Kidney glomerular epithelial cell (primary cell): ENCODE measurements around the gene ALK.

Source experiments
- DNase-seq: peaks from one replicate; lab custom pipeline; 2025; lab: John Stamatoyannopoulos, UW

The ALK gene

DNA sequence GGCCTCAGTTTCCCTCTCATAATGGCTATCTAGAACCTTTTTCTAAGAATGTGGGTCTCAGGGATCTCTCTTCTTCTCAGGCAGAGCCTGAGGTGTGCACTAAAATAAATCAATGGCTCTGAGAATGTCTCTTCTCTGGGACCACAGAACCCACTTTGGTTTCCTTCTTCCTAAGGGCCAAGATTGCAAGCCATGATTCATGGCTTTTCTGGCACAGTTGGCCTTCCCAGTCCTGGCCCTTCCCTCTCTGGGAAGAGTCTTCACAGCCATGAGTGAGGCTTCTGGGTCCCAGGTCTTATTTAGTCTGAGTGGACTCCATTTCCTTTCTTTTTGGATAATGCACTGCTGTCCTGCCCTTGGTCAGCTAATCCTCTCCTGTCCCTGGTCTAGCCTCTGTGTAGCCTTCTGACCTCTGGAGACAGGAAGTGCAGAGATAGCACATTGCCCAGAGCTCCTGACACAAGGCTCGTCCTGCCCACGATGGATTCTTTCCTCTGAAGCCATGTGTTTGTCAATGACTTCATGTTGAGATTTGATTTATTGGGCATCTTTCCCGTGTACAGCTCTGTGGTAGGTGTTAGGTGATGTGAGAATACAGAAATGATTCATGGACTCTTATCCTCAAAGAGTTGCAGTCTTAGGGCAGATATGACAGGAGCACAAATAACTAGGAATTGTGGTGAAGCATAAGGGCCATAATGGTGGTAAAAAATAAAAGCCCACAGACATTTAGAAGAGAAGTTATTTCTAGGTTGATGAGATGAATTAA is 561.2 kb downstream of the ALK start:
- DNase-seq, result no peak

DNA sequence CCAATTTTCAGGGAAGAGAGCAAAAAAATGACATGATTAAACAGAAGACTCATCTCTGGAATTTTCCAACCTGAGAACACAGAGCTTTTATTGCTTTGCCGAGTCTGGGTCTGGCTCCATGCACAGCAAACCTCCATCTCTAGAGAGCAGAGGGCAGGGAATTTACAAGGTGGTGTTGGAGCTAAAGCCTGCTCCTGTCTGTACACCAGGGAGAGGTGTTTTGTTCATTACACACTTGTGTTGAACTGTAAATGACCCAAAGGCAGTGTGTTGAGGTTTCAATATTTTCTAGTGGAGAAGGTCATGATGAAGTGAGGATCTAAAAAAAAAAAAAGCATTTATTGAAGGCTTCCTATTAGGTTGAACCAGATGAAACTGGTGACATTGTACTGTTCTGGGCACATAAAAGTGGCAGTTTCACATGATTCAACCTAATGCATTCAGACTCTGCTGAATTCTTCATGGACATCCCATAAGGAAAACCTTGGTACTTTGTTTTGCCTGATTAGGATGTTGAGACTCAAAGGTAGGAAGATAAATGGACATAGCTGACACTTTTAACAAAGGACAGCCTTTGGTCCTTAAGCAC is 567.9 kb downstream of the ALK start:
- DNase-seq, result no peak

- DNase-seq, result no peak
These were observed 569.3 kb downstream of the ALK start for GRCh38 chr2:29351916-29352591.

DNA sequence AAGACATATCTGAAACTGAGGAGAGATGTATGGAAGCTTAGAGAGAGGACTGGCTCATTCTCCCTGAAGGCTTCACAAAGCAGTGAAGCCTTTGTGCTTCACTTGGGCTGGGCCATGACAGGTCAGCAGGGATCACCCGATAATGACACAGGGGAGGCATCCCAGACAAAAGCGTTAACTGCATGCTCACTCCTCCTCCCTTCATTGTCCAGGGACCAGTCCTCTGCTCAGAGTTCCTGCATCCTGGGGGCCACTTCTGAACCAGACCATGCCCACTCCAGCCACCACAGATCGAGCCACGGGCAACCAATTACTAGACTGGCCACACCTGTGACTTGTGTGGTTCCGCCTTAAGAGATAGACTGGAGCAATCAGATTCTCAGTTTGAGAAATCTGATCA is 570.1 kb downstream of the ALK start:
- no peak for DNase-seq

- DNase-seq, result no peak
These were observed 571.9 kb downstream of the ALK start for GRCh38 chr2:29349316-29350030.

- no peak for DNase-seq
These were observed 573.5 kb downstream of the ALK start for GRCh38 chr2:29347774-29348461.

DNA sequence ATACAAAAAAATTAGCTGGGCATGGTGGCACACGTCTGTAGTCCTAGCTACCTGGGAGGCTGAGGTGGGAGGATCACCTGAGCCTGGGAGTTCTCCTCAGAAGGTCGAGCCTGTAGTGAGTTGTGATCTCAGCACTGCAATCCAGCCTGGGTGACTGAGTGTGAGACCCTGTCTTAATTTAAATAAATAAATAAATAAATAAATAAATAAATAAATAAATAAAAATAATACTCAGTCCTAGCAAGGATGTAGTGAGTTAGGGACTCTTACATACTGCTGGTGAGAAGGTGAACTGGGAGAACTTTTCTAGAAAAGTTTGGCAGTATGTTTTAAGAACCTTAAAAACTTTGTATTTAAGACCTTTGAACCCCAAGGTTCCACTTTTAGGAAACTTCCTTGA is 576.1 kb downstream of the ALK start:
- no peak for DNase-seq

GRCh38 chr2:29343830-29344229 is 577.6 kb downstream of the ALK start:
- no peak for DNase-seq

- no peak for DNase-seq
These were observed 584.8 kb downstream of the ALK start for GRCh38 chr2:29336341-29337241.

GRCh38 chr2:29335396-29335795 is 586.0 kb downstream of the ALK start:
- no peak for DNase-seq

GRCh38 chr2:29334706-29335105 is 586.7 kb downstream of the ALK start:
- DNase-seq, result no peak

- DNase-seq, result no peak
These were observed 588.8 kb downstream of the ALK start for GRCh38 chr2:29332540-29332939.

GRCh38 chr2:29329899-29330298 is 591.5 kb downstream of the ALK start:
- DNase-seq, result no peak

- DNase-seq, result no peak
These were observed 594.5 kb downstream of the ALK start for GRCh38 chr2:29326926-29327325.

DNA sequence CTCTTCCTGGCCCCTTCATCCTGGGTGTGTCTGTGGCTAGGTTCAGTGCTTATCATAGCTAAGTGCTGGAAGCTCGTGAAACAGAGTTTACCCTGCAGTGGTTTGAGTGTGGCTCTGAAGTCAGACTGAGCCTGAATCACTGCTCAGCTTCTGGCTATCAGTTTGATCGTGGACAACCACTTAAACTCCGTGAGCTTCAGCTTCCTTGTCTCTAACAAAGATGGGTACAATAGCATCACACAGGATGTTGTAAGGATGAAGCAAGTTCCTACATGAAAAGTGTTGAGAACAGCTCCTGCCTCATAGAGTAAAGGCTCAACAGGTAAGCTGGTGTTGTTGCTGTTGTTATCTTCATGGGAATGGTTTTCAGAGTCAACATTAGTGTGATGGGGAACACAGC is 595.8 kb downstream of the ALK start:
- no peak for DNase-seq

- DNase-seq, result no peak
These were observed 597.4 kb downstream of the ALK start for GRCh38 chr2:29323961-29324360.

DNA sequence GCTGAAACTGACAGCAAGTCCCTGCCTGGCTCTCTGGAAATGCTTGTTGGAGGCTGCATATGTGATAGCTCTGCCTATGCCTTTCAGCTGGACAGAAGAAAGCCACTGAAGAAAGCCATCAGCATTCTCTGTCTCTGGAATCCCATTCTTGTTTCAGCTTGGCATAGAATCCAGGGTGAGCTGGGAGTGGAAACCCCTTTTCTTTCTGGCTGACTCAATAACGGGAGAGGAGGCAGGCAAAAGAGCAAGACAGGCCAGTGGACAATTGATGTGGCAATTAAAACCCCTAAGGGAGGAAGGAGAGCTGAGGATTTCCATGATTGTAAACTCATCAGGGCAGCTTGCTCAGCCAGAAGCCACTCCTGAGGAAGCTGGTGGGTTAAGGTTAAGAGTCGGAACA is 598.1 kb downstream of the ALK start:
- no peak for DNase-seq

DNA sequence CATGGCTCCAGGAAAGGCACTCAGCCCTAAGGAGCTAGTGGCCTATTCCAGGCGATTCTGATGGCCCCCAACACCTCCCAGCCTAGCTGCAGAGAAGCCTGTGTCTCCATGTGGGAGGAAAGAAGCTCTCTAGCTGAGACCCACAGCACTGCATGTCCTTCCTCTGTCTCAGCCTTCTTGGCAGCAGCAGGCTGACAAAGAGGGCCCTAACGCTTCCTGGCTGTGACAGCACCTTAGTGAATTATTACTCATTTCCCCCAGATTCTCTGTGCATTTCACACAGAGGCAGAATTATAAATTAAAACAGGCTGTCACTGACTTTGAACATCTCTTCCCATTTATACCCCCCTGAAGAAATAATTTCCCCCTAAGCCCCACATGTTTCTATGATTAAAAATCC is 599.4 kb downstream of the ALK start:
- no peak for DNase-seq

GRCh38 chr2:29317801-29318485 is 603.4 kb downstream of the ALK start:
- no peak for DNase-seq

- DNase-seq, result no peak
These were observed 604.3 kb downstream of the ALK start for GRCh38 chr2:29317077-29317517.
